Duodenal mucosa (tissue), 2 donors: ENCODE results near the gene PPFIA2.

Experiments
- H3K27ac ChIP-seq: one replicate; pipeline ENCODE4 v1.7.0; 2013; ENCODE audit warnings: low read depth, low read length
- H3K27me3 ChIP-seq, 2 donors: one replicate each; pipeline ENCODE4 v1.7.0; 2013; ENCODE audit warnings: low read length in 2 of 2, control low read depth in 1 of 2; ENCODE audit not compliant: insufficient read depth in 2 of 2, control insufficient read depth in 1 of 2
- H3K36me3 ChIP-seq, 2 donors: one replicate each; pipeline ENCODE4 v1.7.0; 2013; ENCODE audit warnings: low read length in 2 of 2, control low read depth in 1 of 2; ENCODE audit not compliant: insufficient read depth in 2 of 2, control insufficient read depth in 1 of 2
- H3K4me1 ChIP-seq, 2 donors: one replicate each; pipeline ENCODE4 v1.7.0; 2013; ENCODE audit warnings: low read length in 2 of 2, control low read depth in 1 of 2; ENCODE audit not compliant: insufficient read depth in 2 of 2, control insufficient read depth in 1 of 2
- H3K4me3 ChIP-seq, 2 donors: one replicate each; pipeline ENCODE4 v1.7.0; 2013; ENCODE audit warnings: low read length in 2 of 2, low read depth in 1 of 2
- H3K9ac ChIP-seq, 2 donors: one replicate each; pipeline ENCODE4 v1.7.0; 2013; ENCODE audit warnings: low read length in 2 of 2, low read depth in 1 of 2
- H3K9me3 ChIP-seq, 2 donors: one replicate each; pipeline ENCODE4 v1.7.0; 2013; ENCODE audit warnings: low read length in 2 of 2, control low read depth in 1 of 2; ENCODE audit not compliant: control insufficient read depth in 1 of 2

Gene PPFIA2

GRCh38 chr12:81729781-81730180 is 29.4 kb downstream of the PPFIA2 start:
- H3K27me3 ChIP-seq, result no peaks in the 10 kb centered on the region
- H3K9me3 ChIP-seq, result no peaks in the 10 kb centered on the region
- no peak overlapping the region for H3K9ac ChIP-seq

GRCh38 chr12:81727391-81727790 is 31.8 kb downstream of the PPFIA2 start:
- H3K27me3 ChIP-seq, result no peaks in the 10 kb centered on the region

More at GRCh38 chr12:81729781-81730180, 29.4 kb downstream of the PPFIA2 start:
- Histone ChIP-seq H3K4me1 (no peaks in the 10 kb centered on the region), H3K4me3 (no peak overlapping the region), H3K27ac (no peak overlapping the region), H3K36me3 (no peaks in the 10 kb centered on the region)

GRCh38 chr12:81726634-81727033 is 32.5 kb downstream of the PPFIA2 start:
- no peaks in the 10 kb centered on the region for H3K27me3 ChIP-seq
- H3K4me1 ChIP-seq, result no peaks in the 10 kb centered on the region

More at GRCh38 chr12:81727391-81727790, 31.8 kb downstream of the PPFIA2 start:
- Histone ChIP-seq H3K36me3 (no peaks in the 10 kb centered on the region), H3K27ac (no peak overlapping the region), H3K9ac (no peak overlapping the region), H3K4me3 (no peak overlapping the region), H3K4me1 (no peaks in the 10 kb centered on the region), H3K9me3 (no peaks in the 10 kb centered on the region)

GRCh38 chr12:81723361-81723760 is 35.8 kb downstream of the PPFIA2 start:
- H3K27ac ChIP-seq, result no peak overlapping the region
- no peaks in the 10 kb centered on the region for H3K9me3 ChIP-seq
- no peaks in the 10 kb centered on the region for H3K4me1 ChIP-seq
- H3K4me3 ChIP-seq, result no peak overlapping the region
- no peaks in the 10 kb centered on the region for H3K27me3 ChIP-seq
- H3K9ac ChIP-seq, result no peak overlapping the region
- no peaks in the 10 kb centered on the region for H3K36me3 ChIP-seq

More at GRCh38 chr12:81726634-81727033, 32.5 kb downstream of the PPFIA2 start:
- Histone ChIP-seq H3K9me3 (no peaks in the 10 kb centered on the region), H3K4me3 (no peak overlapping the region), H3K36me3 (no peaks in the 10 kb centered on the region), H3K27ac (no peak overlapping the region), H3K9ac (no peak overlapping the region)

- Histone ChIP-seq H3K36me3 (no peaks in the 10 kb centered on the region), H3K27me3 (no peaks in the 10 kb centered on the region), H3K4me1 (no peaks in the 10 kb centered on the region), H3K9ac (no peak overlapping the region), H3K27ac (no peak overlapping the region), H3K9me3 (no peaks in the 10 kb centered on the region), H3K4me3 (no peak overlapping the region)
Measured at GRCh38 chr12:81722004-81722403, 37.1 kb downstream of the PPFIA2 start.

- H3K4me3 ChIP-seq, result no peak overlapping the region
- no peaks in the 10 kb centered on the region for H3K9me3 ChIP-seq
- H3K9ac ChIP-seq, result no peak overlapping the region
- H3K27me3 ChIP-seq, result no peaks in the 10 kb centered on the region
- no peak overlapping the region for H3K27ac ChIP-seq
- no peaks in the 10 kb centered on the region for H3K36me3 ChIP-seq
- H3K4me1 ChIP-seq, result no peaks in the 10 kb centered on the region
Measured at GRCh38 chr12:81718616-81719015, 40.5 kb downstream of the PPFIA2 start.

- no peaks in the 10 kb centered on the region for H3K4me1 ChIP-seq
- H3K36me3 ChIP-seq, result no peaks in the 10 kb centered on the region
- no peaks in the 10 kb centered on the region for H3K27me3 ChIP-seq
- H3K27ac ChIP-seq, result no peak overlapping the region
- H3K4me3 ChIP-seq, result no peak overlapping the region
- no peak overlapping the region for H3K9ac ChIP-seq
- H3K9me3 ChIP-seq, result no peaks in the 10 kb centered on the region
Measured at GRCh38 chr12:81712536-81712935, 46.6 kb downstream of the PPFIA2 start.

- Histone ChIP-seq H3K9ac (no peak overlapping the region), H3K27me3 (no peaks in the 10 kb centered on the region), H3K36me3 (no peaks in the 10 kb centered on the region), H3K27ac (no peak overlapping the region), H3K4me3 (no peak overlapping the region), H3K4me1 (no peaks in the 10 kb centered on the region), H3K9me3 (no peaks in the 10 kb centered on the region)
Measured at GRCh38 chr12:81705586-81705985, 53.6 kb downstream of the PPFIA2 start.

- Histone ChIP-seq H3K4me1 (no peaks in the 10 kb centered on the region), H3K27me3 (no peaks in the 10 kb centered on the region), H3K9me3 (no peaks in the 10 kb centered on the region), H3K36me3 (no peaks in the 10 kb centered on the region), H3K4me3 (no peak overlapping the region), H3K27ac (no peak overlapping the region), H3K9ac (no peak overlapping the region)
Measured at GRCh38 chr12:81699551-81699950, 59.6 kb downstream of the PPFIA2 start.

- Histone ChIP-seq H3K27me3 (no peaks in the 10 kb centered on the region), H3K36me3 (no peaks in the 10 kb centered on the region), H3K9ac (no peak overlapping the region), H3K4me3 (no peak overlapping the region), H3K4me1 (no peaks in the 10 kb centered on the region), H3K27ac (no peak overlapping the region), H3K9me3 (no peaks in the 10 kb centered on the region)
Measured at GRCh38 chr12:81692008-81692407, 67.1 kb downstream of the PPFIA2 start.

- Histone ChIP-seq H3K27me3 (no peaks in the 10 kb centered on the region), H3K4me1 (peaks cover 0 to 4% of the 10 kb centered on the region in 2 donors), H3K9ac (no peak overlapping the region), H3K9me3 (no peaks in the 10 kb centered on the region), H3K27ac (no peak overlapping the region), H3K4me3 (no peak overlapping the region), H3K36me3 (no peaks in the 10 kb centered on the region)
Measured at GRCh38 chr12:81683881-81684280, 75.3 kb downstream of the PPFIA2 start.
